SIG-M5 treated with dmso at 0.1 percent for 504 hours (cell line): ENCODE measurements around the gene CLMP.

Experiments used
- DNase-seq: peaks from one replicate; lab custom pipeline; 2025; ENCODE audit not compliant: unreplicated experiment; lab: John Stamatoyannopoulos, UW

Gene CLMP

GRCh38 chr11:123195188-123196059 is at the start of gene CLMP:
TSS of gene CLMP (minus strand) at chr11:123195248. CDS start at chr11:123194940, 308 bp downstream.
- no peak for DNase-seq

GRCh38 chr11:123241874-123242543 is 47.0 kb upstream of the CLMP start:
- DNase-seq = no peak

GRCh38 chr11:123241294-123241693 is 46.2 kb upstream of the CLMP start:
- no peak for DNase-seq

- DNase-seq = no peak
These were observed 44.4 kb upstream of the CLMP start for GRCh38 chr11:123239191-123240150.

GRCh38 chr11:123238297-123238696 is 43.2 kb upstream of the CLMP start:
- DNase-seq = no peak

- no peak for DNase-seq
These were observed 41.8 kb upstream of the CLMP start for GRCh38 chr11:123236879-123237278.

GRCh38 chr11:123235656-123236261 is 40.7 kb upstream of the CLMP start:
- no peak for DNase-seq

- DNase-seq = no peak
These were observed 40.1 kb upstream of the CLMP start for GRCh38 chr11:123235117-123235655.

GRCh38 chr11:123233975-123234334 is 38.9 kb upstream of the CLMP start:
- DNase-seq = no peak

GRCh38 chr11:123233280-123233974 is 38.4 kb upstream of the CLMP start:
- DNase-seq = no peak

- DNase-seq = no peak
These were observed 36.7 kb upstream of the CLMP start for GRCh38 chr11:123231777-123232176.

GRCh38 chr11:123231256-123231655 is 36.2 kb upstream of the CLMP start:
- DNase-seq = no peak

GRCh38 chr11:123230346-123230745 is 35.3 kb upstream of the CLMP start:
- no peak for DNase-seq

GRCh38 chr11:123228496-123229163 is 33.6 kb upstream of the CLMP start:
- no peak for DNase-seq

GRCh38 chr11:123227763-123228495 is 32.9 kb upstream of the CLMP start:
- DNase-seq = no peak

- DNase-seq = no peak
These were observed 26.5 kb upstream of the CLMP start for GRCh38 chr11:123221584-123221983.

- no peak for DNase-seq
These were observed 26.1 kb upstream of the CLMP start for GRCh38 chr11:123221096-123221561.

GRCh38 chr11:123219066-123219690 is 24.1 kb upstream of the CLMP start:
- DNase-seq = no peak
